Spleen (tissue), 7 donors: ENCODE results near the gene DNAAF3.

Experiments used
- POLR2A ChIP-seq, 3 donors: fragments of 450-650 bp; IDR thresholded peaks; one replicate each; pipeline ENCODE4 v1.5.1; 2017; ENCODE audit warnings: antibody characterized with exemption in 3 of 3, mild to moderate bottlenecking in 1 of 3
- TF ChIP-seq, protein P1 (sequence below), 11 experiments: fragments of 200-600 bp in 7 of 11; fragments of 450-650 bp in 4 of 11; sonication (generic) in 4 of 11; IDR thresholded peaks in 8 of 11; conservative IDR thresholded peaks in 3 of 11; 1 replicate in 7 of 11; 2 replicates in 4 of 11; pipeline versions ENCODE4 v1.4.0 to v1.8.0; 2016 to 2021; ENCODE audit warnings: antibody characterized with exemption in 11 of 11, inconsistent platforms in 4 of 11, mild to moderate bottlenecking in 1 of 11
- donor health status: DM: no; HTN: no; CAD: no; lungs with moderate emphysema.
- donor health status: DM: no; HTN: no; CAD: no.
- donor health status: DM: no; HTN: no; CAD: no.

DNA sequence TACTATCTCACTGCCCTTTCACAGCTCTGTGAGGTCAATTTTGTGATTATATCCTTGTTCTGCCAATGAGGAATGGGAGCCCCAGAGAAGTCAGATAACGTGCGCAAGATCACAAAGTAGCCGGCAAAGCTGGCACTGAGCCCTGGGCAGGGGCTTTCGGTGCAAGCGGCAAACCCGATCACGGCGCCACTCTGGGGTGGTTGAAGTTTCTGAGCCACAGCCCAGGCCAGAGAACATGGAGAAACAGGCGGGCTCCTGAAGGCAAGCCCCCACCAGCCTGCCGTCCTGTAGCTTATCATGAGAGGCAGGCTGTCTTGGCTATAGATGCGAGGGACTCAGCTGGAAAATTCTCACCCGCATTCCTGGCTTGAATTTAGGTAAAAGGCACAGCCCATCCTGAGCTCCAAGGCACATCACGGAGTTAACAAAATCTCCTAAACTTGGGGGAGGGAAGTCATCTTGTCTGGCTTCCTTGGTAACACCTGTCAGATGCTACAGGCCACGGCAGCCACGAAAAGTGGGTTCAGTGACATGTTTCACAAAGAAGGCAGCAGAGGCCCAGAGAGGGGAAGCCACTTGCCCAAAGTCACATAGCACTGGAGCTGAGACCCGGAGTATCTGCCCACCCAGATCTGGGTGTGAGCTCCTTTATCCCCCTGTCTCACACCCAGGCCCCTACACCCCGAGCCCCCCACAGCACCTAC, 29.9 kb downstream of the DNAAF3 start:
- no peak for TF ChIP-seq POLR2A (IDR thresholded peaks at IDR 0.05)
- TF ChIP-seq, protein P1, sequence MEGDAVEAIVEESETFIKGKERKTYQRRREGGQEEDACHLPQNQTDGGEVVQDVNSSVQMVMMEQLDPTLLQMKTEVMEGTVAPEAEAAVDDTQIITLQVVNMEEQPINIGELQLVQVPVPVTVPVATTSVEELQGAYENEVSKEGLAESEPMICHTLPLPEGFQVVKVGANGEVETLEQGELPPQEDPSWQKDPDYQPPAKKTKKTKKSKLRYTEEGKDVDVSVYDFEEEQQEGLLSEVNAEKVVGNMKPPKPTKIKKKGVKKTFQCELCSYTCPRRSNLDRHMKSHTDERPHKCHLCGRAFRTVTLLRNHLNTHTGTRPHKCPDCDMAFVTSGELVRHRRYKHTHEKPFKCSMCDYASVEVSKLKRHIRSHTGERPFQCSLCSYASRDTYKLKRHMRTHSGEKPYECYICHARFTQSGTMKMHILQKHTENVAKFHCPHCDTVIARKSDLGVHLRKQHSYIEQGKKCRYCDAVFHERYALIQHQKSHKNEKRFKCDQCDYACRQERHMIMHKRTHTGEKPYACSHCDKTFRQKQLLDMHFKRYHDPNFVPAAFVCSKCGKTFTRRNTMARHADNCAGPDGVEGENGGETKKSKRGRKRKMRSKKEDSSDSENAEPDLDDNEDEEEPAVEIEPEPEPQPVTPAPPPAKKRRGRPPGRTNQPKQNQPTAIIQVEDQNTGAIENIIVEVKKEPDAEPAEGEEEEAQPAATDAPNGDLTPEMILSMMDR (IDR thresholded peaks at IDR 0.05 in 8 of 11, conservative IDR thresholded peaks at IDR 0.05 in 3 of 11): no peak
